Measurements from ENCODE around the gene STAM.

The STAM gene

DNA sequence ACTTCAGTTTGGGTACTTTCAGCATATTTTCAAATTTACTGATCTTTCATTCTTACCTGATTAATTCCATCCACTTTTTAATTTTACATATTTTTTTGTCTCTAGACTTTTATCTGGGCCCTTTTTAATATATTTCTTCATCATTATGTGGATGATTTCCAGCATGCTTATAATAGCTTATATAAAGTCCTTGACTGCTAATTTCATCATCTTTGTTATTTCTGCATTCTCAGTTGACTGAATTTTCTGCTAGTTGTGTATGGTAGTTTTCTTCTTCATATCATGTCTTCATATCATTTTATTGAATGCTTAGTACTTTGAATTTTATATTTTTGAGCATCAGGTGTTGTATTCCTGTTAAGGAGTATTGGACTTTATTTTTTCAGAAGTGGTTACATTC, 39.6 kb downstream of the STAM start:
- TF ChIP-seq, protein P1, sequence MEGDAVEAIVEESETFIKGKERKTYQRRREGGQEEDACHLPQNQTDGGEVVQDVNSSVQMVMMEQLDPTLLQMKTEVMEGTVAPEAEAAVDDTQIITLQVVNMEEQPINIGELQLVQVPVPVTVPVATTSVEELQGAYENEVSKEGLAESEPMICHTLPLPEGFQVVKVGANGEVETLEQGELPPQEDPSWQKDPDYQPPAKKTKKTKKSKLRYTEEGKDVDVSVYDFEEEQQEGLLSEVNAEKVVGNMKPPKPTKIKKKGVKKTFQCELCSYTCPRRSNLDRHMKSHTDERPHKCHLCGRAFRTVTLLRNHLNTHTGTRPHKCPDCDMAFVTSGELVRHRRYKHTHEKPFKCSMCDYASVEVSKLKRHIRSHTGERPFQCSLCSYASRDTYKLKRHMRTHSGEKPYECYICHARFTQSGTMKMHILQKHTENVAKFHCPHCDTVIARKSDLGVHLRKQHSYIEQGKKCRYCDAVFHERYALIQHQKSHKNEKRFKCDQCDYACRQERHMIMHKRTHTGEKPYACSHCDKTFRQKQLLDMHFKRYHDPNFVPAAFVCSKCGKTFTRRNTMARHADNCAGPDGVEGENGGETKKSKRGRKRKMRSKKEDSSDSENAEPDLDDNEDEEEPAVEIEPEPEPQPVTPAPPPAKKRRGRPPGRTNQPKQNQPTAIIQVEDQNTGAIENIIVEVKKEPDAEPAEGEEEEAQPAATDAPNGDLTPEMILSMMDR (conservative IDR thresholded peaks at IDR 0.05; ENCODE audit: control insufficient read depth, insufficient read depth, low read depth, low read length) = no peak
- no peak overlapping the region for H3K4me3 ChIP-seq (ENCODE audit: control insufficient read depth, low read depth, low read length)
- DNase-seq (ENCODE audit: low read depth) = no peak

DNA sequence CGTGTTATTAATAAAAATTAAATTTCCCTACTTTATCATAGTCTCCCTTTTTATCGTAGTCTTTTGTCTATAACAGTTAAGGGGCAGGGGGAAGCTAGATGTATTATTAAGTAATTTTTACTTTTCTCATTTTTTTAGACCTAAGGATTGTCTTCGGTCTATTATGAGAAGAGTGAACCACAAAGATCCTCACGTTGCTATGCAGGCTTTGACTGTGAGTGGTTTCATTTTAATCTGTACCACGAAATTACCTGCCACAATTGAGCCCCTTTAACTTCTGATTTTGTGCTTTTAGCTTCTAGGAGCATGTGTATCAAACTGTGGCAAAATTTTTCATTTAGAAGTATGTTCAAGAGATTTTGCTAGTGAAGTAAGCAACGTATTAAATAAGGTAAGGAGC, 40.6 kb downstream of the STAM start:
- DNase-seq (ENCODE audit: low read depth) = no peak
- TF ChIP-seq, protein P1 (conservative IDR thresholded peaks at IDR 0.05; ENCODE audit: control insufficient read depth, insufficient read depth, low read depth, low read length) = no peak
- no peak overlapping the region for H3K4me3 ChIP-seq (ENCODE audit: control insufficient read depth, low read depth, low read length)

DNA sequence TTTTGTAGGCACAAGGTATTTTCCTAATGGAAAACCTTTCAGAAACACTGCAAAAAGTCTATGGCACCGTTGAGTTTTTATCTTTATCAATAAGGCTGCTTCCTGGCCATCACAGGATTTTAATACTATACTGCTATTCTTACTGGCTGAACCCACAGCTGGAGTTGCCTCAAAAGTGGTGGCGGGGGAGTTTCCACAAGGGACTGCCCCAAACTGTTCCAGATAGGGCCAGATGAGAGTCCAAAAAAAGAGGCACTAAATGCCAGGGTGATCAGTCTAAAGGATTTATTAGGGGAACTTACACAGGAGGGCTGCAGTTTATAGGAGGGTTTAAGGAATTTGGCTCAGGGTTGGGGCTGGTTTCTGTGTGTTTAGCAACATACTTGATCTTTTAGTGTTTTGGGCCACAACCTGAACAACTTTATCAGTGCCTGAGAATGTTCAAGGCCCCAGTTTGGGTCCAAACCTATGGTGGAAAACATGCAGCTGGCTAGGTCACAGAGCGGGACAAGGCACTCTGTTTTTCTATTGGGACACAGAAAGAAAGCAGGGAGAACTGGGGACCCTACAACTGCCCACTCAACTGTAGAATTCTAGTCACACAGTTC, 41.4 kb downstream of the STAM start:
- no peak overlapping the region for H3K4me3 ChIP-seq (ENCODE audit: control insufficient read depth, low read depth, low read length)
- TF ChIP-seq, protein P1 (conservative IDR thresholded peaks at IDR 0.05; ENCODE audit: control insufficient read depth, insufficient read depth, low read depth, low read length) = no peak
- no peak for DNase-seq (ENCODE audit: low read depth)

DNA sequence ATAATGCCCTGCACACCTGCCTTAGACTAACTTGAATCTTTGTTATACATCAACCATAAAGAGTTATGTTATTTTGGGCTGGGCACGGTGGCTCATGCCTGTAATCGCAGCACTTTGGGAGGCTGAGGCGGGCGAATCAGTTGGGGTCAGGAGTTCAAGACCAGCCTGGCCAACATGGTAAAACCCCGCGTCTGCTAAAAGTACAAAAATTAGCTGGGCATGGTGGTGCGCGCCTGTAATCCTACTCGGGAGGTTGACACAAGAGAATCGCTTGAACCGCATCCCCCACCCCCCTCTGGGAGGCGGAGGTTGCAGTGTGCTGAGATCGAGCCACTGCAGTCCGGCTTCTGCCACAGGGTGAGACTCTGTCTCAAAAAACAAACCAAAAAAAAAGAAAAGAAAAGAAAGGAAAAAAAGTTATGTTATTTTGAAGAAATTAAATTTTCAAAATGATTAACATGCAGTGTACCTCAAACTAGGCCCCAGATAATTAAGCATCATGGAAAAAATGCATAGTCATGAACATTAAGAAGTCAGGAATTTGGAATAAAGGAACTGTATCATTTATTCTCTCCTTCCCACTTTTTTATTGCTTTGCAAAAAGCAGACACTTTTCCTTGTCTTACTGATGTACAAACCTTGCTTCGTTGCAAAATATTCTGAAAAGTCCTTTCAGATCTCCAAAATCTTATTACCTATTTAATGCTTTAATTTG, 43.3 kb downstream of the STAM start:
- no peak for DNase-seq (ENCODE audit: low read depth)
- TF ChIP-seq, protein P1 (conservative IDR thresholded peaks at IDR 0.05; ENCODE audit: control insufficient read depth, insufficient read depth, low read depth, low read length) = no peak
- H3K4me3 ChIP-seq (ENCODE audit: control insufficient read depth, low read depth, low read length) = no peak overlapping the region

DNA sequence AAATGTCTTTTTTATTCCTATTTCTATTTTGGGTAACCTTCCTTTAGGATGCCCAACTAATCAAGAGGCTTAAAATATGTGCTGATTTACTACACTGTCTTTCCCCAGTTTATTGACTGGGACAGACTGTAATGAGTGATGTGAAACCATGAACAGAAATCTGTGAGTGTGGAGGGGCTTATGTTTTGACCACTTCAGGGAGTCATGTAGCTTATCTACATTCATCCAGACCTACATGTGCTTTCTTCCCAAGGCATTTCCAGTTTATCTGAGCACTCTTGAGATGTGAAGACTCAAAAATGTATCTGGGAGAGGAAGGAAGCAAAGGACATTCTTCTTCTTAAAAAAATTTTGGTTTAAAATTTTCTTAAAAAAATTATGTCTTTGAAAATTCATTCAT, 45.2 kb downstream of the STAM start:
- TF ChIP-seq, protein P1 (conservative IDR thresholded peaks at IDR 0.05; ENCODE audit: control insufficient read depth, insufficient read depth, low read depth, low read length) = no peak
- H3K4me3 ChIP-seq (ENCODE audit: control insufficient read depth, low read depth, low read length) = no peak overlapping the region
- DNase-seq (ENCODE audit: low read depth) = no peak

DNA sequence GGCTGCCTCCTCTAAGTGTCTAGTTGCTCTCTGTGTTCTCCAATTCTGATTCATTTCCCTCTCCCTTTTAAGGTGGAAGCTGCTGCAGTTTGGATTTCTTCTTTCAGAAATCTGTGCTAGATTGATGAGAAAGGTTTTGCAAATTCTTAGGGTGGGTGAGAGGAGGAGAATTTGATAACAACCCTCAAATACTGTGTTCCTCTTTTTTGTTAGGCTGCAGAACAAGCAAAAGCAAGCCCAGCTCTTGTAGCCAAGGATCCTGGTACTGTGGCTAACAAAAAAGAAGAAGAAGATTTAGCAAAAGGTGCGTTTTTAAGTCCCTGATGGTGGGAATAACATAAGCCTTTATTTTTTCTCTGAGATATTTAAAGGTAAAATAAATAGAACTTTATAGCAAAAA, 49.1 kb downstream of the STAM start:
- H3K4me3 ChIP-seq (ENCODE audit: control insufficient read depth, low read depth, low read length) = no peak overlapping the region
- no peak for DNase-seq (ENCODE audit: low read depth)
- TF ChIP-seq, protein P1 (conservative IDR thresholded peaks at IDR 0.05; ENCODE audit: control insufficient read depth, insufficient read depth, low read depth, low read length) = no peak
